Skin epidermis (tissue), 12 donors: ENCODE results near the gene SEMA5A.
A peak's percentile ranks its signal among the peaks of the same experiment; 100 is the strongest.

Experiments used
- H3K27ac ChIP-seq, 21 experiments: fragments of 200-600 bp; sonication (generic) in 11 of 21; one replicate each; pipeline ENCODE4 v1.5.0; 2020; ENCODE audit warnings: mild to moderate bottlenecking in 3 of 21, inconsistent platforms in 2 of 21, moderate library complexity in 2 of 21
- H3K4me3 ChIP-seq, 7 experiments: fragments of 200-600 bp; sonication (generic) in 2 of 7; one replicate each; pipeline ENCODE4 v1.5.0; 2020; ENCODE audit warnings: inconsistent platforms in 2 of 7, mild to moderate bottlenecking in 2 of 7, moderate library complexity in 1 of 7

SEMA5A gene

GRCh38 chr5:9067154-9067553 is 478.7 kb downstream of the SEMA5A start:
- H3K4me3 ChIP-seq, result no peak overlapping the region
- no peak overlapping the region for H3K27ac ChIP-seq

GRCh38 chr5:9066349-9066748 is 479.5 kb downstream of the SEMA5A start:
- Histone ChIP-seq H3K27ac (no peak overlapping the region), H3K4me3 (no peak overlapping the region)

- Histone ChIP-seq H3K4me3 (no peak overlapping the region), H3K27ac (no peak overlapping the region)
These were observed 482.1 kb downstream of the SEMA5A start for GRCh38 chr5:9063615-9064245.

- Histone ChIP-seq H3K27ac (no peak overlapping the region), H3K4me3 (no peak overlapping the region)
These were observed 483.0 kb downstream of the SEMA5A start for GRCh38 chr5:9062873-9063272.

GRCh38 chr5:9059920-9060691 is 485.8 kb downstream of the SEMA5A start:
- peak overlapping the region in 2 of 21 experiments; percentile 10 to 13 for H3K27ac ChIP-seq
- no peak overlapping the region for H3K4me3 ChIP-seq

- Histone ChIP-seq H3K27ac (no peak overlapping the region), H3K4me3 (no peak overlapping the region)
These were observed 487.2 kb downstream of the SEMA5A start for GRCh38 chr5:9058666-9059065.

- no peak overlapping the region for H3K27ac ChIP-seq
- no peak overlapping the region for H3K4me3 ChIP-seq
These were observed 487.7 kb downstream of the SEMA5A start for GRCh38 chr5:9058161-9058560.

GRCh38 chr5:9057406-9058000 is 488.4 kb downstream of the SEMA5A start:
- Histone ChIP-seq H3K27ac (no peak overlapping the region), H3K4me3 (no peak overlapping the region)

- H3K27ac ChIP-seq, result peak overlapping the region in 1 of 21 experiments; percentile 42
- no peak overlapping the region for H3K4me3 ChIP-seq
These were observed 489.8 kb downstream of the SEMA5A start for GRCh38 chr5:9056046-9056445.

GRCh38 chr5:9054821-9055589 is 490.9 kb downstream of the SEMA5A start:
- H3K4me3 ChIP-seq, result no peak overlapping the region
- peak overlapping the region in 2 of 21 experiments; percentile 2 to 42 for H3K27ac ChIP-seq

GRCh38 chr5:9054322-9054721 is 491.6 kb downstream of the SEMA5A start:
- Histone ChIP-seq H3K27ac (no peak overlapping the region), H3K4me3 (no peak overlapping the region)

- Histone ChIP-seq H3K4me3 (no peak overlapping the region), H3K27ac (no peak overlapping the region)
These were observed 493.5 kb downstream of the SEMA5A start for GRCh38 chr5:9052421-9052820.

- Histone ChIP-seq H3K27ac (no peak overlapping the region), H3K4me3 (no peak overlapping the region)
These were observed 494.1 kb downstream of the SEMA5A start for GRCh38 chr5:9051779-9052178.

- Histone ChIP-seq H3K27ac (no peak overlapping the region), H3K4me3 (no peak overlapping the region)
These were observed 497.9 kb downstream of the SEMA5A start for GRCh38 chr5:9047932-9048331.

- Histone ChIP-seq H3K27ac (peak overlapping the region in 1 of 21 experiments; percentile 48), H3K4me3 (no peak overlapping the region)
These were observed 499.0 kb downstream of the SEMA5A start for GRCh38 chr5:9046756-9047481.

- Histone ChIP-seq H3K4me3 (no peak overlapping the region), H3K27ac (peak overlapping the region in 1 of 21 experiments; percentile 48)
These were observed 499.9 kb downstream of the SEMA5A start for GRCh38 chr5:9045946-9046345.

GRCh38 chr5:9042241-9042640 is 503.6 kb downstream of the SEMA5A start:
- Histone ChIP-seq H3K4me3 (no peak overlapping the region), H3K27ac (no peak overlapping the region)

- H3K27ac ChIP-seq, result no peak overlapping the region
- H3K4me3 ChIP-seq, result no peak overlapping the region
These were observed 505.4 kb downstream of the SEMA5A start for GRCh38 chr5:9040475-9040874.

- H3K27ac ChIP-seq, result no peak overlapping the region
These were observed 508.8 kb downstream of the SEMA5A start for GRCh38 chr5:9037048-9037447.

GRCh38 chr5:9035346-9035745 is 510.5 kb downstream of the SEMA5A start:
- H3K4me3 ChIP-seq, result no peak overlapping the region
- no peak overlapping the region for H3K27ac ChIP-seq

More at GRCh38 chr5:9037048-9037447, 508.8 kb downstream of the SEMA5A start:
- H3K4me3 ChIP-seq, result no peak overlapping the region
